CD14-positive monocyte (primary cell): ENCODE data around the gene PCDHGC4. TPM values are rescaled to one million over a fixed set of nuclear protein-coding genes. Genes with fewer than 3 reads are reported as not detected.

Experiments
- DNase-seq, 3 donors: peaks; one replicate each; pipeline ENCODE4 v3.0.0-alpha.2; 2011 to 2022
- H2AFZ ChIP-seq: 2 replicates; pipeline ENCODE4 v1.6.0; 2012; ENCODE audit warnings: mild to moderate bottlenecking, low read depth, low read length, inconsistent platforms; ENCODE audit not compliant: insufficient read depth, poor library complexity, severe bottlenecking
- H3K27ac ChIP-seq, 2 donors: 1 replicate in 1 of 2; 2 replicates in 1 of 2; pipeline ENCODE4 v1.5.1; 2012 to 2013; ENCODE audit warnings: low read length in 2 of 2, control low read depth in 1 of 2, inconsistent platforms in 1 of 2, low read depth in 1 of 2, mild to moderate bottlenecking in 1 of 2
- H3K27me3 ChIP-seq, 2 donors: one replicate each; pipeline versions ENCODE4 v1.6.0 to v1.6.1; 2011 to 2013; ENCODE audit warnings: low read length in 2 of 2; ENCODE audit not compliant: control insufficient read depth in 2 of 2, insufficient read depth in 2 of 2
- H3K36me3 ChIP-seq, 2 donors: replicated peaks in 1 of 2; 1 replicate in 1 of 2; 2 replicates in 1 of 2; pipeline versions ENCODE4 v1.5.1 to v1.6.1; 2012 to 2013; ENCODE audit warnings: low read length in 2 of 2, control low read depth in 1 of 2, inconsistent platforms in 1 of 2, mild to moderate bottlenecking in 1 of 2; ENCODE audit not compliant: insufficient read depth in 2 of 2, control insufficient read depth in 1 of 2
- H3K4me1 ChIP-seq, 2 donors: 1 replicate in 1 of 2; 2 replicates in 1 of 2; pipeline versions ENCODE4 v1.5.1 to v1.6.1; 2012 to 2013; ENCODE audit warnings: low read length in 2 of 2, control low read depth in 1 of 2, inconsistent platforms in 1 of 2, mild to moderate bottlenecking in 1 of 2, moderate library complexity in 1 of 2; ENCODE audit not compliant: insufficient read depth in 2 of 2, control insufficient read depth in 1 of 2
- H3K4me2 ChIP-seq: replicated peaks from 2 replicates; pipeline ENCODE3; 2012; ENCODE audit warnings: low read length, moderate library complexity, mild to moderate bottlenecking; ENCODE audit not compliant: poor library complexity, severe bottlenecking; ENCODE audit errors: extremely low read depth
- H3K4me3 ChIP-seq, 3 experiments: fragments of 200-600 bp in 1 of 3; sonication (generic) in 1 of 3; replicated peaks in 1 of 3; 1 replicate in 2 of 3; 2 replicates in 1 of 3; pipeline ENCODE4 v1.5.1; 2011 to 2013; ENCODE audit warnings: low read length in 3 of 3, mild to moderate bottlenecking in 3 of 3, control low read depth in 2 of 3, low read depth in 2 of 3, inconsistent platforms in 1 of 3, moderate library complexity in 1 of 3
- H3K79me2 ChIP-seq: 2 replicates; pipeline ENCODE4 v1.6.0; 2012; ENCODE audit warnings: mild to moderate bottlenecking, control low read depth, inconsistent platforms, low read length, moderate library complexity; ENCODE audit not compliant: insufficient read depth
- H3K9ac ChIP-seq: 2 replicates; pipeline ENCODE4 v1.6.0; 2017; ENCODE audit warnings: low read length, mild to moderate bottlenecking; ENCODE audit not compliant: insufficient read depth, poor library complexity, severe bottlenecking
- H3K9me3 ChIP-seq, 2 donors: replicated peaks in 1 of 2; 1 replicate in 1 of 2; 2 replicates in 1 of 2; pipeline versions ENCODE4 v1.5.1 to v1.6.1; 2012 to 2013; ENCODE audit warnings: low read length in 2 of 2, control low read depth in 1 of 2; ENCODE audit not compliant: control insufficient read depth in 1 of 2, insufficient read depth in 1 of 2
- H4K20me1 ChIP-seq: 2 replicates; pipeline ENCODE4 v1.6.0; 2012; ENCODE audit warnings: mild to moderate bottlenecking, low read length, control low read depth, moderate library complexity; ENCODE audit not compliant: insufficient read depth
- H3K27ac Mint-ChIP-seq, 7 donors: one replicate each; pipeline ENCODE4 v1.8.0; 2020; ENCODE audit warnings: mild to moderate bottlenecking in 7 of 7, mixed read lengths in 7 of 7, moderate library complexity in 6 of 7, inconsistent platforms in 2 of 7
- H3K27me3 Mint-ChIP-seq, 3 donors: one replicate each; pipeline ENCODE4 v1.8.0; 2021 to 2022; ENCODE audit warnings: low read depth in 3 of 3, mild to moderate bottlenecking in 3 of 3, mixed read lengths in 3 of 3, moderate library complexity in 3 of 3, inconsistent platforms in 1 of 3
- H3K36me3 Mint-ChIP-seq, 2 donors: one replicate each; pipeline ENCODE4 v1.8.0; 2020; ENCODE audit warnings: mixed read lengths in 2 of 2, inconsistent platforms in 1 of 2, mild to moderate bottlenecking in 1 of 2
- H3K4me1 Mint-ChIP-seq: one replicate; pipeline ENCODE4 v1.8.0; 2020; ENCODE audit warnings: mild to moderate bottlenecking, mixed read lengths
- H3K4me3 Mint-ChIP-seq, 2 donors: one replicate each; pipeline ENCODE4 v1.8.0; 2020; ENCODE audit warnings: mild to moderate bottlenecking in 2 of 2, mixed read lengths in 2 of 2, moderate library complexity in 1 of 2
- H3K9me3 Mint-ChIP-seq, 7 donors: one replicate each; pipeline ENCODE4 v1.8.0; 2020 to 2022; ENCODE audit warnings: mixed read lengths in 7 of 7, mild to moderate bottlenecking in 6 of 7, moderate library complexity in 6 of 7, inconsistent platforms in 2 of 7
- WGBS: methylation state at CpG from one replicate; pipeline ENCODE4 v1.1.5; 2013; ENCODE audit warnings: missing lambda C conversion rate; ENCODE audit not compliant: insufficient coverage; 5-methylcytosine and 5-hydroxymethylcytosine counted together
- intact Hi-C, 2 donors: fragments of 100-400 bp; cut with micrococcal nuclease; formaldehyde crosslinking; loops; one replicate each; pipeline versions ENCODE4 v1.15.0 to v1.15.1; 2023
- polyA plus RNA-seq, 3 donors: library from polyadenylated mRNA; depleted of rRNA in 1 of 3; unstranded in 2 of 3; stranded (reverse) in 1 of 3; fragments of 300-500 nt in 2 of 3; fragments of >200 nt in 1 of 3; fragmentation: Illumina TruSeq in 2 of 3; gene quantifications; 1 replicate in 2 of 3; 2 replicates in 1 of 3; pipeline ENCODE4 v1.2.3, GENCODE V29; 2012 to 2021
- TF ChIP-seq, protein P1 (sequence below): fragments of 200-600 bp; IDR thresholded peaks from one replicate; pipeline ENCODE4 v1.8.0; 2022; ENCODE audit warnings: antibody characterized with exemption, mild to moderate bottlenecking

PCDHGC4 gene
- polyA plus RNA-seq, 3 donors = not detected

DNA sequence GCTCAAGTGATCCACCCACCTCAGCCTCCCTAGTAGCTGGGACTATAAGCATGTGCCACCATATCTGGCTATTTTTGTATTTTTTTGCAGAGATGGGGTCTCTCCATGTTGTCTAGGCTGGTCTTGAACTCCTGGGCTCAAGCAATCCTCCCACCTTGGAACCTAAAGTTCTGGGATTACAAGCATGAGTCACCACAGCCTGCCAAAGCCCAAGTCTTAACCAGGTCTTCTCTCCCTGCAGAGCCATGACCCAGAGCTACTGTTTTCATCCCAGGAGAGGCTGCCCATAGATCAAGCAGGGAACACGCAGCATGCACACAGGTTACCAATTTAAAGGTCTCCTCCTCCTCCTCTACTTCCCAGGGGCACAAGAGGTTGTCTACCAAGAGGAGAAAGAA is 33.8 kb downstream of the PCDHGC4 start:
- Histone ChIP-seq H3K9ac (no peak overlapping the region), H3K27me3 (peaks cover 0 to under 1% of the 10 kb centered on the region in 2 donors), H3K79me2 (peaks cover 14% of the 10 kb centered on the region), H4K20me1 (peaks cover 97% of the 10 kb centered on the region), H3K36me3 (peaks cover 59 to 75% of the 10 kb centered on the region in 2 donors), H2AFZ (no peak overlapping the region), H3K4me1 (peaks cover 71 to 93% of the 10 kb centered on the region in 2 donors), H3K4me3 (no peak overlapping the region), H3K27ac (no peak overlapping the region), H3K9me3 (no peaks in the 10 kb centered on the region), H3K4me2 (no peak overlapping the region)
- Mint-ChIP-seq H3K36me3 (peaks cover 78 to 79% of the 10 kb centered on the region in 2 donors), H3K27me3 (peaks cover 0 to 5% (median 3%) of the 10 kb centered on the region in 3 donors), H3K4me1 (peaks cover 88% of the 10 kb centered on the region), H3K9me3 (no peaks in the 10 kb centered on the region), H3K4me3 (no peak overlapping the region), H3K27ac (no peak overlapping the region)
- no peak for DNase-seq
- WGBS = no CpG with 5 or more reads among the region's 1 CpG
- TF ChIP-seq, protein P1, sequence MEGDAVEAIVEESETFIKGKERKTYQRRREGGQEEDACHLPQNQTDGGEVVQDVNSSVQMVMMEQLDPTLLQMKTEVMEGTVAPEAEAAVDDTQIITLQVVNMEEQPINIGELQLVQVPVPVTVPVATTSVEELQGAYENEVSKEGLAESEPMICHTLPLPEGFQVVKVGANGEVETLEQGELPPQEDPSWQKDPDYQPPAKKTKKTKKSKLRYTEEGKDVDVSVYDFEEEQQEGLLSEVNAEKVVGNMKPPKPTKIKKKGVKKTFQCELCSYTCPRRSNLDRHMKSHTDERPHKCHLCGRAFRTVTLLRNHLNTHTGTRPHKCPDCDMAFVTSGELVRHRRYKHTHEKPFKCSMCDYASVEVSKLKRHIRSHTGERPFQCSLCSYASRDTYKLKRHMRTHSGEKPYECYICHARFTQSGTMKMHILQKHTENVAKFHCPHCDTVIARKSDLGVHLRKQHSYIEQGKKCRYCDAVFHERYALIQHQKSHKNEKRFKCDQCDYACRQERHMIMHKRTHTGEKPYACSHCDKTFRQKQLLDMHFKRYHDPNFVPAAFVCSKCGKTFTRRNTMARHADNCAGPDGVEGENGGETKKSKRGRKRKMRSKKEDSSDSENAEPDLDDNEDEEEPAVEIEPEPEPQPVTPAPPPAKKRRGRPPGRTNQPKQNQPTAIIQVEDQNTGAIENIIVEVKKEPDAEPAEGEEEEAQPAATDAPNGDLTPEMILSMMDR = no peak
- intact Hi-C loops = no loop called here

DNA sequence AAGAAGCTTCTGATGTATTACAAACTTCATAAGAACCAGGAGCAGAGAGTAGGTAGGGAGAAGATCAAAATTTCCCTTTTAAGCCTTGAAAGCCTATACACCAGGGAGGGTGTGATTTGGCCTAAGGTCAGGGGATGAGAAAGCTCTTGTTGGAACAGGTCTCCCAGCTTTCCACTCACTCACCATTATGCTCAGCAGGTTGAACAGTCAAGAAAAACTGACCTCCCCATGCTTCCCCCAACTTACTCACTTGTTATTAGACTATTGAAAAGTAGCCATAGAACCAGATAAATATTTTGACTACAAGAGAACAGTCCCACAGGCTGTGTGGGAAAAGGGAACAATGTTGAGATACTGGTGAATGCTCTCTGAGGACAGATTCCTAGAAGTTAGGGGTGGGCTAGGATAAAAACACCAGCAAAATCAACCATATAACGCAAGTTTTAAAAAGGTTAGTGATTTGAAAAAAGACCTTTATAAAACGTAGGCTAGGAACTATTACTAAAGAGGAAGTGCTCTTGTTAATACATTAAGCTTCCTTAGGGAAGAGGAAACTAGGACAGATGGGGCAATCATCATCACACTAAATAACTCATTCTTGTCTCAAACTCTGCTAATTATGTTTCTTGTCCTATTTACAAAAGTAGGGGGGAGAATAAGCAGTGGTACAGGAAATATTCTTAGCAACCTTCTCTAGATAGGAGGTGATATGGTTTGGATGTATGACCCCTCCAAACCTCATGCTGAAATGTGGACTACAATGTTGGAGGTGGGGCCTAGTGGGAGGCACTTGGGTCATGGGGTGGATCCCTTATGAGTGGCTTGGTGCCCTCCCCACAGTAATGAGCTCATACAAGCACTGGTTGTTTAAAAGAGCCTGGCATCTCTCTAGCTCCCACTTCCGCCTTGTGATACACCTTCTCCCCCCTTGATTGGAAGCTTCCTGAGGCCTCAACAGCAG is 35.1 kb downstream of the PCDHGC4 start:
- Mint-ChIP-seq H3K27me3 (no peaks in the 10 kb centered on the region), H3K36me3 (peaks cover 69 to 80% of the 10 kb centered on the region in 2 donors), H3K9me3 (no peaks in the 10 kb centered on the region), H3K4me3 (peak overlapping the region in 1 of 2 donors; percentile 51), H3K27ac (peak overlapping the region; percentile 91 to 97 (median 95)), H3K4me1 (peaks cover 82% of the 10 kb centered on the region)
- Histone ChIP-seq H3K79me2 (peaks cover 22% of the 10 kb centered on the region), H3K4me1 (peaks cover 60 to 80% of the 10 kb centered on the region in 2 donors), H3K27me3 (no peaks in the 10 kb centered on the region), H2AFZ (no peak overlapping the region), H3K27ac (peak overlapping the region; percentile 76 to 82), H3K9me3 (no peaks in the 10 kb centered on the region), H3K4me2 (peak overlapping the region; percentile 46), H3K4me3 (peak overlapping the region in 1 of 3 experiments; percentile 30), H3K36me3 (peaks cover 65 to 79% of the 10 kb centered on the region in 2 donors), H3K9ac (no peak overlapping the region), H4K20me1 (peaks cover 96% of the 10 kb centered on the region)
- 100% methylated on average over 1 of the region's 3 CpGs for WGBS
- TF ChIP-seq, protein P1 = no peak
- intact Hi-C loops = loop anchor here (5.0 kb wide), 4 partner anchors 103 to 198 kb away; partner anchors contain the start of genes HDAC3 (in 1 of the 2), PCDHGA10 (in 1 of the 2), PCDHGB7 (in 1 of the 2) and RELL2 (in 1 of the 2)
- DNase-seq = peak; percentile 49 to 84 (median 78)
